GM18867 (cell line): ENCODE measurements around the gene SLC16A13.
"Not testable (repeated sequence)": the region's sequence is repeated elsewhere in the genome, so short reads cannot be mapped to it uniquely, and the experiment has no call there.

ENCODE experiments used
- ATAC-seq: cut with Tn5 transposase; IDR thresholded peaks from one replicate; pipeline ENCODE4 v1.9.1; 2021; ENCODE audit warnings: mild to moderate bottlenecking, moderate library complexity; ENCODE audit not compliant: unreplicated experiment

SLC16A13 gene

GRCh38 chr17:7035591-7036368, at the start of gene SLC16A13:
Gene SLC16A13 (plus strand): TSS chr17:7036015. CDS start chr17:7036383, 368 bp downstream.
- ATAC-seq: peak; percentile 90

DNA sequence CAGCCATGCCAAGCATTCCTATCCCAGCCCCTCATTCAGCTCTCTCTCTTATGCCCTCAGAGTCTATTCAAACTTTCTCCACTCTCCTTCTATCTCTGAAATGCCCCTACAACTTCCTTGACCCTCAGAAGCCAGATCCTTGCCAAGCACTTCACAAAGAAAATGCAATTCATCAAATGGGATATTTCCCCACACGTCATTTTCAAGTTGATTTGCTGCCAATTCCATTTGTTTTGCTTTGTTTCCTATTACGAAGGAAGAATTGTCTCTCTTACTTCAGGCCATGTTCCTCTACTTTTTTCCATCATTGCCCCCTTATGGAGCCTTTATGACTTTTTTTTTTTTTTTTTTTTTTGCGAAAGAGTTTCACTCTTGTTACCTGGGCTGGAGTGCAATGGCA, 49.1 kb upstream of the SLC16A13 start:
- ATAC-seq: no peak

- no peak for ATAC-seq
These were observed 46.0 kb upstream of the SLC16A13 start for GRCh38 chr17:6989779-6990178.

DNA sequence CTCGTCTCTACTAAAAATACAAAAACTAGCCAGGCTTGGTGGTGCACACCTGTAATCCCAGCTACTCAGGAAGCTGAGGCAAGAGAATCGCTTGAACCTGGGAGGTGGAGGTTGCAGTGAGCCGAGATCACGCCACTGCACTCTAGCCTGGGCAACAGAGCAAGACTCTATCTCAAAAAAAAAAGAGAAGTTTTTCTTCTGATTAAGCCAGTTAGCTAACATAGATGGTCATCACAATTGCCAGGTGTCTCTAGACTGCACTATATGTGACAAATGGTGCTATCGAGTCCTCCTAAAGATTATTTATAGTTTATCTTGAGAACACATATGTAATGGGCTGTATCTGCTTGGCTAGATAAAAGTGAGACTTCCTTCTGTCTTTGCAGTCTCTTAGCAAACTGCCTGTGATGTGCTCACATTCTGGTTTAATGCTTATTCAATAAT, 42.2 kb upstream of the SLC16A13 start:
- ATAC-seq: not testable (repeated sequence)

- no peak for ATAC-seq
These were observed 41.7 kb upstream of the SLC16A13 start for GRCh38 chr17:6994118-6994598.

GRCh38 chr17:6994666-6995256, 41.1 kb upstream of the SLC16A13 start:
- ATAC-seq: no peak

- ATAC-seq: no peak
These were observed 40.1 kb upstream of the SLC16A13 start, which contains the start of gene ALOX12 for GRCh38 chr17:6995500-6996255. Gene ALOX12 (plus strand): TSS chr17:6996049. CDS start chr17:6996118, 69 bp downstream.

DNA sequence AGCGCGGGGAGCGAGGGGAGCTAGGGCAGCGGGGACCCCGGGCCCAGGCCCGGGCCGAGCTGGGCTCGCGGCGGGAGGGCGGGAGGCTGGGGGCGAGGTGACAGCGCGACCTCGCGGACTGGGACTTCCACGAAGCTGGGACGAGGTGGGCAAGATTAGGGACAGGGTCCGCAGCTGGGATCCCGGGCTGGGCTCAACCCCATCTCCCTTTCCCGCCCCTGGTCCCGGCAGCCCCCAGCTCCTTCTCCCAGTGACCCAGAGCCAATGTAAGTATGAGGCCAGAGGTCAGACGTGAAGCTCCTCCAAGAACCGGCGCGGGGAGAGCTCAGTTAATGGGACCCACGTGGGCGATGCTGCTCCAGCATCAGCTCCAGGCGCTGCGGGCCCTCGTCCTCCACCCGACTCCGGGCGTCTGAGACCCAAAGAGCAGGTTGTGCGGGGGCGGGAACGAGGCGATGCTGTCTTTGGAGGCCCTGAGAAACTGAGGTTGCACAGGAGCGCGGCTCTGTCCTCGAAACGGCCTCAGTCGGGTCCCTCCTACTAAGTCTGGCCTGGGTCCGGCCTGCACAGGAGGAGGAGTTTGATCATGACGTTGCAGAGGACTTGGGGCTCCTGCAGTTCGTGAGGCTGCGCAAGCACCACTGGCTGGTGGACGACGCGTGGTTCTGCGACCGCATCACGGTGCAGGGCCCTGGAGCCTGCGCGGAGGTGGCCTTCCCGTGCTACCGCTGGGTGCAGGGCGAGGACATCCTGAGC, 39.4 kb upstream of the SLC16A13 start:
- ATAC-seq: no peak

- ATAC-seq: no peak
These were observed 38.6 kb upstream of the SLC16A13 start for GRCh38 chr17:6997171-6997570.

- no peak for ATAC-seq
These were observed 36.8 kb upstream of the SLC16A13 start for GRCh38 chr17:6998855-6999508.

DNA sequence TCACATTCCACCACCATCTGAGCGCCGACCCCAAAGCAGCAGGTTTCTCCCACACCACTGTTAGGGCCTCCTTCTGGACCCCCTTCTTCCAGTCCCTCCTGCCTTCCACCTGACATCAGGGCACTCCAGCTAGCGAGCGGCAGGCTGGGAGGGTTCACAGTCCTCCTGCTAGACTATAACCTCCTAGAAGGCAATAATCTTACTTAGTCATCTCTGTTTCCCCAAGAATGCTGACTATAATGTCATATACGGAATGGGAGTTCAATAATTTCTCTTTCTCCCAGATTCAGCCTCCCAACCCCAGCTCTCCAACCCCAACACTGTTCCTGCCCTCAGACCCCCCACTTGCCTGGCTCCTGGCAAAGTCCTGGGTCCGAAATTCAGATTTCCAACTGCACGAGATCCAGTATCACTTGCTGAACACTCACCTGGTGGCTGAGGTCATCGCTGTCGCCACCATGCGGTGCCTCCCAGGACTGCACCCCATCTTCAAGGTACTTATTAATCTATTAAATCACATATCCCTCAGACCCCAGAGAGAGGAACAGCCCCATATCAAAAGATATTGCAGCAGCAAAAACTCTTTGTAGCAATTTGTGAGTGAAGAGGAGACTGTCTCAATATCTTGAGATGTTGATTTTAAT, 34.4 kb upstream of the SLC16A13 start:
- ATAC-seq: no peak

DNA sequence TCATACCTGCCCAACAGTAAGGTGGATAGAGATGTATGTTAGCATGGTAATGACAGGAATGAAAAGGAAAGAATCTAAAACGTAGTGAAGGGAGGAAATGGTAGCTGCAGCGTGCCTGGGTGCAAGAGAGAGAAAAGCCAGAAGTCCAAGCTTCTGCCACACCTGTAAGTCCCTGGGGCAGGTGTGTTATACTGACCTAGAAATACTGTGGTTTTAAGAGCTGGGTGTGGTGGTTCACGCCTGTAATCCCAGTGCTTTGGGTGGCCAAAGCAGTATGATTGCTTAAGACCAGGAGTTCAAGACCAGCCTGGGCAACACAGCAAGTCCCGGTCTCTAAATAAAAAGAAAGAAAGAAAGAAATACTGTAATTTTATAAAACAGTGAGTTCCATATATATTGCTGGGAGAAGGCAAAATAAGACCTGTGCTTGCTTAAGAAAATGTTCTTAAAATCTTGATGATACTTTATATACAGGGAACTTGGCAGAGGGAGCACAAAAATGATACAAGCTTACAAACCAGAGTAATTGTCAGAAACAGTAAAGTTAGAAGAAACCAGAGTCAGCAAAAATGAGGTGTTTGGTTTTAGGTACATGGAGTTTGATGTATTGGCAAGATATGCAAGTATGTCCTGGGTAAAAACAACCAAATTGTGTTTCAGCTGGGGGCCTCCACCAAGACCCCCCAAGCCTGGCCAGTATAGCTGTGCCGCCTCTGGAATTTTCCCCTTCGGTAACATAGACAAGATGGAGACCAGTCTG, 33.3 kb upstream of the SLC16A13 start:
- no peak for ATAC-seq

DNA sequence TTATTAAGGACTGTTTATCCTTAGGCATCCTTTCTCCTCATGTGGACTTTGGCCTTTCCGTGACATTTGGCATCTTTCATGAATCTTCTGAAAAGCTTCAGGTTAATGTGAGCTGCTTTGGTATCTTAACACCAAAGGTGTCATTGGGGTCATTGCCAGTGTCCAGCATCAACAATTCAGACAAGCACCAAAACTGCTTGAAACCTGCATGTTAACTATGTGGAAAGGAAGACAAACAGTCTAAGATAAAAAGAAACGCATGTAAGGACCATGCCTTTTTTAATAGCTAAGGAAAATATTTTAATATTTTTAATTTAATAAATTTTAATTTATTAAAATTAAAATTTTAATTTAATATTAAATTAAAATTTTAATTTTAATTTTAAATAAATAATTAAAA, 32.1 kb upstream of the SLC16A13 start:
- ATAC-seq: no peak

GRCh38 chr17:7004398-7005253, 31.2 kb upstream of the SLC16A13 start:
- no peak for ATAC-seq

- ATAC-seq: no peak
These were observed 30.1 kb upstream of the SLC16A13 start for GRCh38 chr17:7005716-7006115.

GRCh38 chr17:7007143-7007542, 28.7 kb upstream of the SLC16A13 start:
- ATAC-seq: no peak

DNA sequence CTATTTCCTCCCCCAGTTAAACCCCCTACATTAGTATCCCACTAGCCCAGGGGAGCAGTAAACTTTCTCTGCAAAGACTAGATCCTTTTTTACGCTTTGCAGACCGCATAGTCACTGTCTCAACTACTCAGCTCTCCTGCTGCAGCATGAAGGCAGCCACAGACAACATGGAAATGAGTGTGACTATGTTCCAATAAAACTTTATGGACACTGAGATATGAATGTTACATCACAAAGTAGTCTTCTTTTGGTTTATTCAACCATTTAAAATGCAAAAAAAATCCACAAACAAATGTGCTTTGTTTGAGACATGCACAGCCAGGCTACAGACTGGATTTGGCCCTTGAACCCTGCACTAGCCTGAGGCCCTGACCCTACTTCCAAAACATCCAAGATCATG, 25.3 kb upstream of the SLC16A13 start:
- ATAC-seq: no peak

- no peak for ATAC-seq
These were observed 24.4 kb upstream of the SLC16A13 start for GRCh38 chr17:7011415-7011814.
